IMR-90 (cell line): Measurements from ENCODE around the gene BANP. TPM values are rescaled to one million over a fixed set of nuclear protein-coding genes. Genes with fewer than 3 reads are reported as not detected.

ENCODE experiments used
- ATAC-seq: fragments of 200-7000 bp; cut with Tn5 transposase; 2 replicates; pipeline ENCODE4 v1.9.1; 2020; ENCODE audit warnings: low read depth, mild to moderate bottlenecking, moderate library complexity
- BruUV-seq: library from RNA; stranded (reverse); fragments of 400-500 nt; replicated peaks from 2 replicates; lab custom pipeline; 2021; lab: Mats Ljungman, UMichigan
- CTCF ChIA-PET: fragments of 300-600 bp; formaldehyde crosslinking; extraction: SDS; loops from one replicate; lab custom pipeline; 2021; ENCODE audit warnings: antibody characterized with exemption; lab: Yijun Ruan, JAX
- POLR2A ChIA-PET: fragments of 300-600 bp; sonication (Branson Sonifier 250); formaldehyde crosslinking; loops from one replicate; lab custom pipeline; 2022; ENCODE audit warnings: antibody characterized with exemption; ENCODE audit not compliant: unreplicated experiment; lab: Charles Lee
- DNase-seq: peaks from one replicate; pipeline ENCODE4 v3.0.0; 2013
- H2AFZ ChIP-seq: replicated peaks from 2 replicates; pipeline ENCODE3; 2013; ENCODE audit warnings: low read length, mild to moderate bottlenecking; ENCODE audit not compliant: poor library complexity
- H2AK5ac ChIP-seq: 2 replicates; pipeline ENCODE4 v1.6.1; 2013; ENCODE audit warnings: low read depth, low read length, inconsistent platforms
- H2AK9ac ChIP-seq: replicated peaks from 2 replicates; pipeline ENCODE3; 2013; ENCODE audit warnings: mild to moderate bottlenecking, low read depth, low read length, moderate library complexity; ENCODE audit not compliant: poor library complexity
- H2BK120ac ChIP-seq: 2 replicates; pipeline ENCODE4 v1.6.1; 2013; ENCODE audit warnings: low read depth, low read length, inconsistent platforms
- H2BK15ac ChIP-seq: 3 replicates; pipeline ENCODE4 v1.6.1; 2013; ENCODE audit warnings: low read depth, low read length, inconsistent platforms
- H2BK20ac ChIP-seq: 2 replicates; pipeline ENCODE4 v1.6.1; 2013; ENCODE audit warnings: low read depth, mild to moderate bottlenecking, inconsistent platforms, low read length, moderate library complexity
- H2BK5ac ChIP-seq: 2 replicates; pipeline ENCODE4 v1.6.1; 2013; ENCODE audit warnings: mild to moderate bottlenecking, low read depth, low read length, inconsistent platforms; ENCODE audit not compliant: poor library complexity, severe bottlenecking
- H3K14ac ChIP-seq: replicated peaks from 2 replicates; pipeline ENCODE4 v1.6.1; 2013; ENCODE audit warnings: low read depth, low read length, inconsistent platforms
- H3K18ac ChIP-seq: 2 replicates; pipeline ENCODE4 v1.6.1; 2013; ENCODE audit warnings: low read depth, low read length, control low read depth
- H3K23ac ChIP-seq: 2 replicates; pipeline ENCODE4 v1.6.1; 2013; ENCODE audit warnings: low read depth, low read length, inconsistent platforms
- H3K27ac ChIP-seq: 2 replicates; pipeline ENCODE4 v1.5.1; 2013; ENCODE audit warnings: mild to moderate bottlenecking, control low read depth, low read length; ENCODE audit not compliant: insufficient read depth
- H3K27me3 ChIP-seq: 2 replicates; pipeline ENCODE4 v1.6.1; 2013; ENCODE audit warnings: low read length; ENCODE audit not compliant: control insufficient read depth, insufficient read depth
- H3K36me3 ChIP-seq: 2 replicates; pipeline ENCODE4 v1.6.1; 2013; ENCODE audit warnings: low read length, mixed read lengths; ENCODE audit not compliant: control insufficient read depth, insufficient read depth
- H3K4ac ChIP-seq: 2 replicates; pipeline ENCODE4 v1.6.1; 2013; ENCODE audit warnings: low read depth, low read length, inconsistent platforms
- H3K4me1 ChIP-seq: 2 replicates; pipeline ENCODE4 v1.6.1; 2013; ENCODE audit warnings: low read length, mixed read lengths; ENCODE audit not compliant: control insufficient read depth, insufficient read depth
- H3K4me2 ChIP-seq: 2 replicates; pipeline ENCODE4 v1.6.1; 2013; ENCODE audit warnings: low read depth, mild to moderate bottlenecking, control low read depth, low read length, moderate library complexity
- H3K4me3 ChIP-seq: 2 replicates; pipeline ENCODE4 v1.5.1; 2013; ENCODE audit warnings: low read depth, mild to moderate bottlenecking, control low read depth, low read length, moderate library complexity; ENCODE audit not compliant: insufficient read depth
- H3K56ac ChIP-seq: 2 replicates; pipeline ENCODE4 v1.6.1; 2013; ENCODE audit warnings: low read length, inconsistent platforms; ENCODE audit not compliant: insufficient read depth; ENCODE audit errors: extremely low read depth
- H3K79me1 ChIP-seq, 2 experiments: 2 replicates each; pipeline ENCODE4 v1.6.1; 2013; ENCODE audit warnings: low read length in 2 of 2, inconsistent platforms in 1 of 2, low read depth in 1 of 2
- H3K9ac ChIP-seq: 2 replicates; pipeline ENCODE4 v1.6.1; 2013; ENCODE audit warnings: low read depth, low read length, control low read depth
- H3K9me1 ChIP-seq: 2 replicates; pipeline ENCODE4 v1.6.1; 2013; ENCODE audit warnings: low read length, inconsistent platforms; ENCODE audit not compliant: insufficient read depth
- H3K9me3 ChIP-seq: 2 replicates; pipeline ENCODE4 v1.6.1; 2013; ENCODE audit warnings: low read length; ENCODE audit not compliant: control insufficient read depth, insufficient read depth
- H4K20me1 ChIP-seq: 2 replicates; pipeline ENCODE4 v1.6.1; 2013; ENCODE audit warnings: low read length, inconsistent platforms; ENCODE audit not compliant: insufficient read depth
- H4K5ac ChIP-seq: 2 replicates; pipeline ENCODE4 v1.6.1; 2013; ENCODE audit warnings: mild to moderate bottlenecking, low read depth, low read length, control low read depth
- H4K8ac ChIP-seq, 2 experiments: 2 replicates each; pipeline ENCODE4 v1.6.1; 2013; ENCODE audit warnings: low read depth in 2 of 2, low read length in 2 of 2, control low read depth in 1 of 2, inconsistent platforms in 1 of 2
- H4K91ac ChIP-seq: 2 replicates; pipeline ENCODE4 v1.6.1; 2013; ENCODE audit warnings: low read depth, low read length, inconsistent platforms; ENCODE audit not compliant: insufficient read depth
- BHLHE40 ChIP-seq: fragments of 150-350 bp; IDR thresholded peaks from 2 replicates; pipeline ENCODE4 v1.6.1; 2016; ENCODE audit warnings: mild to moderate bottlenecking, low read depth, low read length
- CEBPB ChIP-seq: IDR thresholded peaks from 2 replicates; pipeline ENCODE4 v1.6.1; 2012; ENCODE audit warnings: low read depth, low read length, improper control_type of control experiment
- CHD1 ChIP-seq: IDR thresholded peaks from 2 replicates; pipeline ENCODE4 v1.6.1; 2012; ENCODE audit warnings: low read depth, low read length, improper control_type of control experiment
- FOS ChIP-seq: fragments of 150-350 bp; IDR thresholded peaks from 2 replicates; pipeline ENCODE4 v1.6.1; 2016; ENCODE audit warnings: low read depth, low read length
- MAFK ChIP-seq: IDR thresholded peaks from 2 replicates; pipeline ENCODE4 v1.6.1; 2012; ENCODE audit warnings: low read depth, low read length, improper control_type of control experiment
- MAZ ChIP-seq: IDR thresholded peaks from 2 replicates; pipeline ENCODE4 v1.6.1; 2012; ENCODE audit warnings: low read depth, mild to moderate bottlenecking, low read length, improper control_type of control experiment, moderate library complexity, borderline replicate concordance
- MXI1 ChIP-seq: IDR thresholded peaks from 2 replicates; pipeline ENCODE4 v1.6.1; 2012; ENCODE audit warnings: low read depth, mild to moderate bottlenecking, low read length, moderate library complexity, borderline replicate concordance
- NFE2L2 ChIP-seq: fragments of 150-350 bp; IDR thresholded peaks from 2 replicates; pipeline ENCODE4 v1.6.1; 2016; ENCODE audit warnings: low read depth, mild to moderate bottlenecking, low read length
- POLR2A ChIP-seq: IDR thresholded peaks from 2 replicates; pipeline ENCODE4 v1.6.1; 2012; ENCODE audit warnings: mild to moderate bottlenecking, low read depth, low read length
- RAD21 ChIP-seq: IDR thresholded peaks from 2 replicates; pipeline ENCODE4 v1.6.1; 2012; ENCODE audit warnings: low read length, improper control_type of control experiment
- RFX5 ChIP-seq: IDR thresholded peaks from 2 replicates; pipeline ENCODE4 v1.8.0; 2012; ENCODE audit warnings: low read depth, mild to moderate bottlenecking, low read length, moderate library complexity
- SMC3 ChIP-seq: fragments of 150-350 bp; IDR thresholded peaks from 2 replicates; pipeline ENCODE4 v1.6.1; 2016; ENCODE audit warnings: low read depth, mild to moderate bottlenecking, antibody characterized with exemption, low read length, moderate library complexity
- WGBS, 2 experiments: methylation state at CpG; one replicate each; pipeline versions ENCODE4 v1.1.5 to v1.1.7; 2013; ENCODE audit warnings: missing lambda C conversion rate in 2 of 2; ENCODE audit not compliant: insufficient read length in 1 of 2; ENCODE audit errors: extremely low coverage in 2 of 2; 5-methylcytosine and 5-hydroxymethylcytosine counted together
- dilution Hi-C: fragments of 300-500 bp; cut with HindIII; formaldehyde crosslinking; loops from one replicate; pipeline ENCODE4 v1.14.3; 2018; ENCODE audit warnings: low sequenced_read_pairs; ENCODE audit not compliant: unreplicated experiment
- in situ Hi-C: fragments of 300-500 bp; cut with MboI; formaldehyde crosslinking; loops from 3 replicates; pipeline ENCODE4 v1.14.3; 2019; ENCODE audit warnings: low sequenced_read_pairs, inconsistent platforms, mixed read lengths
- intact Hi-C: fragments of 100-400 bp; cut with micrococcal nuclease; formaldehyde crosslinking; loops from 2 replicates; pipeline ENCODE4 v1.10.0; 2022
- polyA plus RNA-seq, 3 experiments: library from polyadenylated mRNA; depleted of rRNA; stranded (reverse); fragments of >200 nt; gene quantifications; 2 replicates each; pipeline ENCODE4 v1.2.3, GENCODE V29; 2012; ENCODE audit warnings: low replicate concordance in 1 of 3
- total RNA-seq: library from RNA; depleted of rRNA; stranded (reverse); fragments of >200 nt; gene quantifications from 2 replicates; pipeline ENCODE4 v1.2.3, GENCODE V29; 2012
- TF ChIP-seq, protein P1 (sequence below): conservative IDR thresholded peaks from 2 replicates; pipeline ENCODE4 v1.5.1; 2012; ENCODE audit warnings: mild to moderate bottlenecking, low read depth, low read length, improper control_type of control experiment
- TF ChIP-seq, protein P2 (sequence below): fragments of 150-350 bp; IDR thresholded peaks from 2 replicates; pipeline ENCODE4 v1.6.1; 2016; ENCODE audit warnings: low read depth, mild to moderate bottlenecking, low read length, moderate library complexity, borderline replicate concordance
- TF ChIP-seq, protein P3 (sequence below): fragments of 150-350 bp; IDR thresholded peaks from 2 replicates; pipeline ENCODE4 v1.6.1; 2017; ENCODE audit warnings: mild to moderate bottlenecking, antibody characterized with exemption, low read length, low read depth

Gene BANP
- total and polyA plus RNA-seq, 2 of the 4 experiments (the other 2 are of a cell fraction), result 17.4 to 17.9 TPM

DNA sequence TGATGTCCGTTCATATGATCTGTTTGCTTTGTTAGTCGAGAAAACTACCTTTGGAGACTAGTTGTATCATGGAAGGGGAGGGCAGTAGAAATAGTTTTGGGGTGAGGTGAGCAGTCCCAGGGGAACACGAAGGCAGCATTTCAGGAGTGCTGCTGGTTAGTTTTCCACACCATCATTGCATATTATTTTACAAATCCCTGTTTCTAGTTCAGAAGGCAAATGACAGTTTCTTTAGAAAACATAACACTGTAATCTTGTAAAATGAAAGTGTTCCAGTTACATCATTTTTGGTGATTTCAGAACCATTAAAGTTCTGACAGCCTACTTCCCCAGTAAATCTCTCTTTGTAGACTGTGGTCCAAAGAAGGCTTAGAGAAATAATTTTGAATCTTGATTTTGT lies 25.4 kb downstream of the BANP start:
- Histone ChIP-seq H3K79me1 (peaks cover 40 to 52% of the 10 kb centered on the region in 2 experiments), H3K23ac (no peak overlapping the region), H3K14ac (no peak overlapping the region), H3K9ac (no peak overlapping the region), H3K18ac (no peak overlapping the region), H3K27me3 (no peaks in the 10 kb centered on the region), H2AK9ac (no peak overlapping the region), H4K5ac (no peak overlapping the region), H2BK20ac (no peak overlapping the region), H4K8ac (no peak overlapping the region), H3K4me2 (no peak overlapping the region), H3K9me1 (peaks cover 3% of the 10 kb centered on the region), H3K36me3 (peaks cover 10% of the 10 kb centered on the region), H4K91ac (no peak overlapping the region), H2BK15ac (no peak overlapping the region), H3K27ac (peak overlapping the region; percentile 59; the same call in 1 of the 2 replicates), H3K56ac (no peak overlapping the region), H2BK120ac (no peak overlapping the region), H2AK5ac (no peak overlapping the region), H3K9me3 (peaks cover 8% of the 10 kb centered on the region), H2BK5ac (no peak overlapping the region), H3K4ac (no peak overlapping the region), H3K4me3 (no peak overlapping the region), H3K4me1 (no peaks in the 10 kb centered on the region), H4K20me1 (peaks cover 3% of the 10 kb centered on the region), H2AFZ (no peak overlapping the region)
- POLR2A ChIA-PET, result no interaction called here
- no peak for TF ChIP-seq CEBPB
- TF ChIP-seq MXI1, result no peak
- TF ChIP-seq, protein P1, sequence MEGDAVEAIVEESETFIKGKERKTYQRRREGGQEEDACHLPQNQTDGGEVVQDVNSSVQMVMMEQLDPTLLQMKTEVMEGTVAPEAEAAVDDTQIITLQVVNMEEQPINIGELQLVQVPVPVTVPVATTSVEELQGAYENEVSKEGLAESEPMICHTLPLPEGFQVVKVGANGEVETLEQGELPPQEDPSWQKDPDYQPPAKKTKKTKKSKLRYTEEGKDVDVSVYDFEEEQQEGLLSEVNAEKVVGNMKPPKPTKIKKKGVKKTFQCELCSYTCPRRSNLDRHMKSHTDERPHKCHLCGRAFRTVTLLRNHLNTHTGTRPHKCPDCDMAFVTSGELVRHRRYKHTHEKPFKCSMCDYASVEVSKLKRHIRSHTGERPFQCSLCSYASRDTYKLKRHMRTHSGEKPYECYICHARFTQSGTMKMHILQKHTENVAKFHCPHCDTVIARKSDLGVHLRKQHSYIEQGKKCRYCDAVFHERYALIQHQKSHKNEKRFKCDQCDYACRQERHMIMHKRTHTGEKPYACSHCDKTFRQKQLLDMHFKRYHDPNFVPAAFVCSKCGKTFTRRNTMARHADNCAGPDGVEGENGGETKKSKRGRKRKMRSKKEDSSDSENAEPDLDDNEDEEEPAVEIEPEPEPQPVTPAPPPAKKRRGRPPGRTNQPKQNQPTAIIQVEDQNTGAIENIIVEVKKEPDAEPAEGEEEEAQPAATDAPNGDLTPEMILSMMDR, result no peak
- no peak for TF ChIP-seq MAFK
- TF ChIP-seq BHLHE40, result no peak
- TF ChIP-seq FOS, result no peak
- TF ChIP-seq RAD21, result no peak
- no peak for TF ChIP-seq RFX5
- TF ChIP-seq SMC3, result no peak
- TF ChIP-seq CHD1, result no peak
- no peak for TF ChIP-seq NFE2L2
- TF ChIP-seq, protein P2, sequence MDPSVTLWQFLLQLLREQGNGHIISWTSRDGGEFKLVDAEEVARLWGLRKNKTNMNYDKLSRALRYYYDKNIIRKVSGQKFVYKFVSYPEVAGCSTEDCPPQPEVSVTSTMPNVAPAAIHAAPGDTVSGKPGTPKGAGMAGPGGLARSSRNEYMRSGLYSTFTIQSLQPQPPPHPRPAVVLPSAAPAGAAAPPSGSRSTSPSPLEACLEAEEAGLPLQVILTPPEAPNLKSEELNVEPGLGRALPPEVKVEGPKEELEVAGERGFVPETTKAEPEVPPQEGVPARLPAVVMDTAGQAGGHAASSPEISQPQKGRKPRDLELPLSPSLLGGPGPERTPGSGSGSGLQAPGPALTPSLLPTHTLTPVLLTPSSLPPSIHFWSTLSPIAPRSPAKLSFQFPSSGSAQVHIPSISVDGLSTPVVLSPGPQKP, result no peak
- no peak for TF ChIP-seq POLR2A
- no peak for TF ChIP-seq MAZ
- TF ChIP-seq, protein P3, sequence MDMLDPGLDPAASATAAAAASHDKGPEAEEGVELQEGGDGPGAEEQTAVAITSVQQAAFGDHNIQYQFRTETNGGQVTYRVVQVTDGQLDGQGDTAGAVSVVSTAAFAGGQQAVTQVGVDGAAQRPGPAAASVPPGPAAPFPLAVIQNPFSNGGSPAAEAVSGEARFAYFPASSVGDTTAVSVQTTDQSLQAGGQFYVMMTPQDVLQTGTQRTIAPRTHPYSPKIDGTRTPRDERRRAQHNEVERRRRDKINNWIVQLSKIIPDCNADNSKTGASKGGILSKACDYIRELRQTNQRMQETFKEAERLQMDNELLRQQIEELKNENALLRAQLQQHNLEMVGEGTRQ, result no peak
- dilution Hi-C loops, result no loop called here
- in situ Hi-C loops, result no loop called here
- no CpG with 5 or more reads among the region's 3 CpGs for WGBS, 2 experiments
- peak; percentile 53; the same call in 1 of the 2 replicates for ATAC-seq
- CTCF ChIA-PET, result no interaction called here
- DNase-seq, result no peak
- intact Hi-C loops, result no loop called here
- BruUV-seq, result no TSS peak
